ENCODE data around the gene TMEM92.
"Not testable (repeated sequence)": the region's sequence is repeated elsewhere in the genome, so short reads cannot be mapped to it uniquely, and the experiment has no call there.

The TMEM92 gene

DNA sequence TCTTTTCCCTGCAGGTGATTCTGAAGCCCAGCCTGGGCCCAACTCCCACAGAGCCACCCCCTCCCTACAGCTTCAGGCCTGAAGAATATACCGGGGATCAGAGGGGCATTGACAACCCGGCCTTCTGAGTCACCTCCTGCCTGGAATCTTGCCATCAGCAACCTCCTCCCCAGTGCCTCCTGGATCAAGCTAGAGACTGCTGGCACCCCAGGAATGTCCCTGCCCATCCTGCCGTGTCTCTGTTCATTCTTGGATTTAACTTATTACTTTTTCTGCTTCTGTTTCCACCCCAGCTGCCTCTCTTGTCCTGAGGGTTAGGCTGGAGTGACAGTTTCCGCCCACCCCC lies 4.9 kb downstream of the TMEM92 start:
- Histone ChIP-seq H3K9me3 (ENCODE audit: control insufficient read depth, insufficient read depth, low read depth, low read length) (peaks cover 10% of the 10 kb centered on the region), H3K4me1 (ENCODE audit: control insufficient read depth, insufficient read depth, low read length) (peaks cover 49% of the 10 kb centered on the region), H3K9ac (ENCODE audit: low read length) (no peak overlapping the region), H3K27ac (ENCODE audit: low read depth, low read length) (no peak overlapping the region), H3K27me3 (ENCODE audit: control insufficient read depth, insufficient read depth, low read length) (no peaks in the 10 kb centered on the region), H3K4me3 (ENCODE audit: low read depth, low read length) (no peak overlapping the region), H3K36me3 (ENCODE audit: control insufficient read depth, insufficient read depth, low read length) (peaks cover 12% of the 10 kb centered on the region)

DNA sequence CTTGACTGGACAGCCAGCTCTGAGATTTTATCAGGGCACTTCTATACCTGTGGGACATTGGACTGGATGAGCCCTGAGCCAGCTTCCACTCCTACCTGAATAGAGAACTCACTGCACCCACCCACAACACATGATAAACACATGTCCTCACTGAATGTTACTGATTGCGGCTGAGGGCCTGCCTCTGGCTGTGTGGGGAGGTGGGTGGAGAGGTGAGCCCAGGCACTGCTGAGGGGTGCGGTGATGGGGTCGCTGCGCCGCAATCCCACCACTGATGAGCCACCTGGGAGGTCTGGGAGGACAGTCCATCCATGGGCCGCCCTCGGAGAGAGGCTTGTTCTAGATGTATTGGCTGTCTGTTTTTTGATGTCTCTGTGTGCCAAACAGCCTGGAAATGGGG lies 5.4 kb downstream of the TMEM92 start:
- Histone ChIP-seq H3K9ac (ENCODE audit: low read length) (peak overlapping the region; percentile 18), H3K4me3 (ENCODE audit: low read depth, low read length) (peak overlapping the region; percentile 18; the same call in 1 of the 2 replicates), H3K9me3 (ENCODE audit: control insufficient read depth, insufficient read depth, low read depth, low read length) (peaks cover 10% of the 10 kb centered on the region), H3K27ac (ENCODE audit: low read depth, low read length) (no peak overlapping the region), H3K27me3 (ENCODE audit: control insufficient read depth, insufficient read depth, low read length) (no peaks in the 10 kb centered on the region), H3K36me3 (ENCODE audit: control insufficient read depth, insufficient read depth, low read length) (peaks cover 12% of the 10 kb centered on the region), H3K4me1 (ENCODE audit: control insufficient read depth, insufficient read depth, low read length) (peaks cover 48% of the 10 kb centered on the region)

DNA sequence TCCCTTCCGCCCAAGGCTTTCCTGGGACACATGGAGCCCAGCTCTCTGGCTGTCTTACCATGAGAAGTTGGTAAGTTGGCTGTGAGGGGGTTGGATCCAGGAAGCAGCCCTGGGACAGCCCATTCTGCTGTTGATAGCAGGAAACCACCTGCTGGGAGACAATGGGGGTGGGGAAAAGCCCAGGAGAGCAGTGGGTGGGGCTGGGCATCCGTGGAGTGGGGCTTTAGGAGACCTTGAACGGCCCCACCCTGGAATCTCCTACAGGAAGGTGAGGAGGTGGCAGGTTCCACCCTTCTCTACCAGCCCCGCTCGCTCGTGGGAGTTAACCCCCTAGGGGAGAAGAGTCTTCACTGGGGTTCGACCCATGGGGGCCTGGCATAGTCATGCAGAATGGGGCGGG lies 5.8 kb downstream of the TMEM92 start:
- Histone ChIP-seq H3K4me1 (ENCODE audit: control insufficient read depth, insufficient read depth, low read length) (peaks cover 44% of the 10 kb centered on the region), H3K36me3 (ENCODE audit: control insufficient read depth, insufficient read depth, low read length) (peaks cover 12% of the 10 kb centered on the region)

DNA sequence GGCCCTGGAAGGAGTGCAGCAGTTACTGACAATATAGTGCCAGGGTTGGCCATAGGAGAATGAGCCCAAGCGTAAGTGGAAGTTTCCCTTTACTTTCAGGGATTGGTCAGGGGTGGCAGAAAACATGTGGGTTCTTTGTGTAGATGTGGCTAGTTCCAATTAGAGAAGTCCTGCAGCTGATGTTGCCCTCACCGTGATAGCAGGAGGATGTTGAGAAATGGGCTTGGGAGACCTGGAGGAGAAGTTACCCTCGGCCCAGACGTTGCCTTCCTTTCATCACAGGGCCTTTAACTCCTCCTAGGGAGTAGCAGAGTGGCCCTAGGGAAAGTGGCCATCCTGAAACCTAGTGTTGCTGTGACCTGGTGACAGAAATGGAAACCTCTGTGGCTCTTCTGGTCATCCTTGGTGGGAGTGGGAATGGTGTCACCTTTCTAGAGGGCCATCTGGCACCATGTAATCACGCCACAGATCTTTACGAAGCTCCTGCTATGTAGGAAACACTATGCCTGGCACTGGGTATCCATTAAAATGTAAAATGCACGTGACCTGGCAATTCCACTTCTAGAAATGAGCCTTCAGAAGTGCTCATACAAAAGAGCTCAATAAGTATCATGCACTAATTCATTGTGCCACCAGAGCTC lies 6.7 kb downstream of the TMEM92 start:
- Histone ChIP-seq H3K27ac (ENCODE audit: low read depth, low read length) (no peak overlapping the region), H3K27me3 (ENCODE audit: control insufficient read depth, insufficient read depth, low read length) (no peaks in the 10 kb centered on the region), H3K9me3 (ENCODE audit: control insufficient read depth, insufficient read depth, low read depth, low read length) (peaks cover 10% of the 10 kb centered on the region), H3K4me3 (ENCODE audit: low read depth, low read length) (no peak overlapping the region), H3K36me3 (ENCODE audit: control insufficient read depth, insufficient read depth, low read length) (peaks cover 12% of the 10 kb centered on the region), H3K4me1 (ENCODE audit: control insufficient read depth, insufficient read depth, low read length) (peaks cover 39% of the 10 kb centered on the region), H3K9ac (ENCODE audit: low read length) (no peak overlapping the region)

More for the DNA sequence above, 5.8 kb downstream of the TMEM92 start:
- peaks cover 10% of the 10 kb centered on the region for H3K9me3 ChIP-seq (ENCODE audit: control insufficient read depth, insufficient read depth, low read depth, low read length)
- H3K9ac ChIP-seq (ENCODE audit: low read length) = no peak overlapping the region
- peak overlapping the region; percentile 18; the same call in 1 of the 2 replicates for H3K4me3 ChIP-seq (ENCODE audit: low read depth, low read length)
- no peaks in the 10 kb centered on the region for H3K27me3 ChIP-seq (ENCODE audit: control insufficient read depth, insufficient read depth, low read length)
- no peak overlapping the region for H3K27ac ChIP-seq (ENCODE audit: low read depth, low read length)

DNA sequence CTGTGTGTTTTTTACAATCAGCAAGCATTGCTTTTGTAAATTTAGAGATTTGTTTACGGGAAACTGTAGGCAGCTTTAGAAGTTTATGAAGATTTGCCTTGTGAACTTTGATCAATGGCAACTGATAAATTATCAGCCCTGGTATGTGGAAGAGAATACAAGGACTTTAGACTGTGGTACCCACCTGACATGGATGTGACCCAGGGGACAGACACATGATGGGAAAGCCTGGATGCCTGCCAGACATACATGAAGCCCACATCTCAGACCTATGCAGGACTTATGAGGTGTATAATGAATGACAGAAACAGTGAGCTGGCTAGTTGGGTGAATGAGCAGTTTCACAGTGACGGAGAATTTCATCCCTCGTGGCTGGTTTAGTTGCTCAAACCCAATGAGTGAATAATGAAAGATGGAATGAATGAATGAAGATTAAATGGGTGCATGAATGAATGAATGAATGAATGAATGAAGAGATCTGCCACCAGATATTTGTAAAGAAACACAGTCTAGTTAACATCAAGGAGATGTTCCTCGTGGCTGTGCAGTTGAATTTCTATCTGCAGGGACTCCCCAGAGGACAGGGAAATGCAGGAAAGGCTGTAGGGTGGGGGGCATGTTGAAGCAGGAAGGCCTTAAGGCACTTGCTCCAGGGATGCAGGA lies 7.6 kb downstream of the TMEM92 start:
- H3K4me1 ChIP-seq (ENCODE audit: control insufficient read depth, insufficient read depth, low read length) = peaks cover 33% of the 10 kb centered on the region
- no peak overlapping the region for H3K27ac ChIP-seq (ENCODE audit: low read depth, low read length)
- H3K9me3 ChIP-seq (ENCODE audit: control insufficient read depth, insufficient read depth, low read depth, low read length) = peaks cover 10% of the 10 kb centered on the region
- no peak overlapping the region for H3K4me3 ChIP-seq (ENCODE audit: low read depth, low read length)
- no peaks in the 10 kb centered on the region for H3K27me3 ChIP-seq (ENCODE audit: control insufficient read depth, insufficient read depth, low read length)
- H3K9ac ChIP-seq (ENCODE audit: low read length) = no peak overlapping the region
- peaks cover 12% of the 10 kb centered on the region for H3K36me3 ChIP-seq (ENCODE audit: control insufficient read depth, insufficient read depth, low read length)

DNA sequence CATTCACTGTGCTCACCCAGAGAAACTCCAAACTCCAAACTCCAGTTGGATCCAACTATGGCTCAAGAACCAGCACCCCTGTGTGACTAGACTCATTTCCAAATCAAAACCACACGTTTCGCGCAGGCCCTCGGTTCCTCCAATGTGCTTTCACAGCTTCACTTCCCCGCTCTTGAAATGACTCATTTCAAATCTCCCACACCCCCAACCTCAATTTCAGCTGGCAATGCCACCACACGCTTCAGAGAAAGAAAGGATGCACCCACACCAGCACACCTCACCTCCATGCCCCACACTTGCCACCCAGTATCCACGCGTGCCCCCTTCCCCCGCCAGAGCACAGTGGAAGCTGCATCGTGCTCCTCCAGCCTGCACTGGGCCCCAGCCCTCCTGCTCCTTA lies 9.0 kb downstream of the TMEM92 start:
- H3K36me3 ChIP-seq (ENCODE audit: control insufficient read depth, insufficient read depth, low read length) = peaks cover 12% of the 10 kb centered on the region
- no peak overlapping the region for H3K9ac ChIP-seq (ENCODE audit: low read length)
- H3K4me3 ChIP-seq (ENCODE audit: low read depth, low read length) = no peak overlapping the region

DNA sequence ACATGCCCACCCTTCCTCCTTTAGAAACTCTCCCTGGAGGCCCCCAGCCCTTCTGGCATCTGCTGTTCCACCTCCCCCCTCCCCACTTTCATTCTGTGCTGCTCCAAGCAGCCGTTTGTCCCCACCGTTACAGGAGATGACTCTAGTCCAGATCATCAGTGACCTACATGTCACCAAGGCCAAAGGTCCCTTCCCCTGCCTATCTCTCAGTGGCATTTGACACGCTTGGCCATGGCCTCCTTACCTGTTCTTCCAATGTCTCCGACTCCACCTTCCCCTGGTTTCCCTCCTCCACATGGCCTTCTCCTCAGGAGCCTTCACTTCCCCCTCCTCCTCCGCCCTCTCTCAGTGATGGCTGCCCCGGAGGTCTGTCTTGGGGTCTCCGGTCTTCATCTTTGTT lies 9.4 kb downstream of the TMEM92 start:
- no peak overlapping the region for H3K27ac ChIP-seq (ENCODE audit: low read depth, low read length)
- H3K27me3 ChIP-seq (ENCODE audit: control insufficient read depth, insufficient read depth, low read length) = no peaks in the 10 kb centered on the region
- H3K9ac ChIP-seq (ENCODE audit: low read length) = no peak overlapping the region

More for the DNA sequence above, 9.0 kb downstream of the TMEM92 start:
- Histone ChIP-seq H3K9me3 (ENCODE audit: control insufficient read depth, insufficient read depth, low read depth, low read length) (peaks cover 10% of the 10 kb centered on the region), H3K27ac (ENCODE audit: low read depth, low read length) (no peak overlapping the region), H3K27me3 (ENCODE audit: control insufficient read depth, insufficient read depth, low read length) (no peaks in the 10 kb centered on the region), H3K4me1 (ENCODE audit: control insufficient read depth, insufficient read depth, low read length) (peaks cover 22% of the 10 kb centered on the region)

DNA sequence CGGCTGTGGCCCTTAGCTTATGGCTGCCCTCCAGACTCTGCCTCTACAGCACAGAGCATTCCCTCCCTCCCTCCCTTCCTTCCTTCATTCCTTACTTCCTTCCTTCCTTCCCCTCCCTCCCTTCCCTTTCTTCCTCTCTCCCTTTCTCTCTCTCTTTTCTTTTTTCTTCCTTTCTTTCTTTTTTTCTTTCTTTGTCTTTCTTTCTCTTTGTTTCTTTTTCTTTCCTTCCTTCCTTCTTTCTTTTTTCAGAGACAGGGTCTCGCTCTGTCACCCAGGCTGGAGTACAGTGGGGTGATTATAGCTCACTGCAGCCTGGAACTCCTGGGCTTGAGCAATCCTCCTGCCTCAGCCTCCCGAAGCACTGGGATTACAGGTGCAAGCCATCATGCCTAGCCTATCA lies 11.7 kb downstream of the TMEM92 start:
- peaks cover 10% of the 10 kb centered on the region for H3K9me3 ChIP-seq (ENCODE audit: control insufficient read depth, insufficient read depth, low read depth, low read length)
- H3K4me1 ChIP-seq (ENCODE audit: control insufficient read depth, insufficient read depth, low read length) = peaks cover 16% of the 10 kb centered on the region; the same call in 1 of the 2 replicates
- no peak overlapping the region for H3K9ac ChIP-seq (ENCODE audit: low read length)
- H3K27ac ChIP-seq (ENCODE audit: low read depth, low read length) = no peak overlapping the region
- H3K36me3 ChIP-seq (ENCODE audit: control insufficient read depth, insufficient read depth, low read length) = peaks cover 3% of the 10 kb centered on the region; the same call in 1 of the 2 replicates
- H3K27me3 ChIP-seq (ENCODE audit: control insufficient read depth, insufficient read depth, low read length) = no peaks in the 10 kb centered on the region
- H3K4me3 ChIP-seq (ENCODE audit: low read depth, low read length) = no peak overlapping the region

More for the DNA sequence above, 9.4 kb downstream of the TMEM92 start:
- peaks cover 12% of the 10 kb centered on the region for H3K36me3 ChIP-seq (ENCODE audit: control insufficient read depth, insufficient read depth, low read length)
- peaks cover 22% of the 10 kb centered on the region for H3K4me1 ChIP-seq (ENCODE audit: control insufficient read depth, insufficient read depth, low read length)
- H3K9me3 ChIP-seq (ENCODE audit: control insufficient read depth, insufficient read depth, low read depth, low read length) = peaks cover 10% of the 10 kb centered on the region
- no peak overlapping the region for H3K4me3 ChIP-seq (ENCODE audit: low read depth, low read length)

DNA sequence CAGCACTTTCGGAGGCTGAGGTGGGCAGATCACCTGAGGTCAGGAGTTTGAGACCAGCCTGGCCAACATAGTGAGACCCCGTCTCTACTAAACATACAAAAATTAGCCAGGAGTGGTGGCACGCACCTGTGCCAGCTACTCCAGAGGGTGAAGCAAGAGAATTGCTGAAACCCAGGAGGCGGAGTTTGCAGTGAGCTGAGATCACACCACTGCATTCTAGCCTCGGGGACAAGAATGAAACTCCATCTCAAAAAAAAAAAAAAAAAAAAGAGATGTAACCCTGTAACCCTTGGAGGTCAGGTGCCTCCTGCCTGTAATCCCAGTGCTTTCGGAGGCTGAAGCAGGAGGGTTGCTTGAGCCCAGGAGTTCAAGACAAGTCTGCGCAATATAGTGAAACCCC lies 13.0 kb downstream of the TMEM92 start:
- H3K4me1 ChIP-seq (ENCODE audit: control insufficient read depth, insufficient read depth, low read length) = peaks cover 16% of the 10 kb centered on the region; the same call in 1 of the 2 replicates
- H3K27me3 ChIP-seq (ENCODE audit: control insufficient read depth, insufficient read depth, low read length) = not testable (repeated sequence)

DNA sequence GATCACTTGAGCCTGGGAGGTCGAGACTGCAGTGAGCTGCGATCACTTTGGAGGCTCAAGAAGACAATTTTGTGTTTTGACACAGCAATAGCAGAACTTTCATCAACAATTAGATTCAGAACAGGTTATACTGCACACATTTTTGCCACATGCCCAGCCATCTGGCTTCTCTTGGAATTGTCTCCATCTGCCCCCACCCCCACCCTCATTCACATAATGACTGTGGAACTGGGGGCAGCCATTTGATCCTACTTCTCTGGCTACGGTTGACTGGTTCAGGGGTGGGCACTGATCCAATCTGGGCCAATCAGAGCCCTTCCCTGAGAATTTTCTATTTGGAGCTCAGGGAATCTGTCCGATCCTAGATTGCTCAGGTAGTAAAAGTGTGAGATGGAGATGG lies 14.0 kb downstream of the TMEM92 start:
- Histone ChIP-seq H3K27me3 (ENCODE audit: control insufficient read depth, insufficient read depth, low read length) (no peaks in the 10 kb centered on the region), H3K9ac (ENCODE audit: low read length) (no peak overlapping the region), H3K27ac (ENCODE audit: low read depth, low read length) (no peak overlapping the region), H3K4me3 (ENCODE audit: low read depth, low read length) (no peak overlapping the region), H3K36me3 (ENCODE audit: control insufficient read depth, insufficient read depth, low read length) (no peaks in the 10 kb centered on the region), H3K9me3 (ENCODE audit: control insufficient read depth, insufficient read depth, low read depth, low read length) (peaks cover 4% of the 10 kb centered on the region; the same call in 1 of the 2 replicates), H3K4me1 (ENCODE audit: control insufficient read depth, insufficient read depth, low read length) (peaks cover 16% of the 10 kb centered on the region; the same call in 1 of the 2 replicates)

More for the DNA sequence above, 13.0 kb downstream of the TMEM92 start:
- peaks cover 10% of the 10 kb centered on the region for H3K9me3 ChIP-seq (ENCODE audit: control insufficient read depth, insufficient read depth, low read depth, low read length)
- H3K27ac ChIP-seq (ENCODE audit: low read depth, low read length); H3K9ac ChIP-seq (ENCODE audit: low read length); H3K36me3 ChIP-seq (ENCODE audit: control insufficient read depth, insufficient read depth, low read length); H3K4me3 ChIP-seq (ENCODE audit: low read depth, low read length): not testable (repeated sequence)

DNA sequence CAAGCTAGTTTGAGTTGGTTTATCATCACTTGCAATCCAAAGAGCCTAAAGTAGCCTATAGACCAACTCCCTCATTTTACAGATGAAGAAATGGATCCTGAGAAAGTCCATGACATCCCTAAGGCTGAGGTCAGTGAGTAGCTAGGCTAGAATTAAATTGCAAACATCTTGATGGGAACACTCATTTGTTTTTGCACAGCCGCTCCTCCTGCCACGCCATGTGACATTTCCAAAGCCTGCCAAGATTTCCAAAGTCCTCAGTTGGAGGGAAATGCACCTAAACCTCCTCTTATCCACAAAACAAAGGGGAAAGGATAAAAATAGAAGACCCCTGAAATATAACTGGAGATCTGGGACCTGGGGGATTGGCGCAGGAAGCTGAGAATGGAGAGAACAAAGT lies 15.0 kb downstream of the TMEM92 start:
- Histone ChIP-seq H3K36me3 (ENCODE audit: control insufficient read depth, insufficient read depth, low read length) (no peaks in the 10 kb centered on the region), H3K9me3 (ENCODE audit: control insufficient read depth, insufficient read depth, low read depth, low read length) (no peaks in the 10 kb centered on the region), H3K9ac (ENCODE audit: low read length) (no peak overlapping the region), H3K4me3 (ENCODE audit: low read depth, low read length) (no peak overlapping the region), H3K4me1 (ENCODE audit: control insufficient read depth, insufficient read depth, low read length) (peaks cover 16% of the 10 kb centered on the region; the same call in 1 of the 2 replicates), H3K27me3 (ENCODE audit: control insufficient read depth, insufficient read depth, low read length) (no peaks in the 10 kb centered on the region), H3K27ac (ENCODE audit: low read depth, low read length) (no peak overlapping the region)

Measured in HUES6 (cell line).